Common myeloid progenitor, CD34-positive (primary cell): ENCODE data around the gene MIPOL1.

Experiments used
- CTCF ChIA-PET: fragments of 350-600 bp; sonication (Branson Sonifier 250); formaldehyde crosslinking; loops from one replicate; lab custom pipeline; 2021; ENCODE audit warnings: antibody characterized with exemption; lab: Charles Lee
- POLR2A ChIA-PET: fragments of 350-600 bp; sonication (Branson Sonifier 250); formaldehyde crosslinking; loops from one replicate; lab custom pipeline; 2021; ENCODE audit warnings: antibody characterized with exemption; lab: Charles Lee
- DNase-seq, 3 donors: peaks; one replicate each; pipeline versions ENCODE4 v3.0.0 to v3.0.0-alpha.2; 2013
- H3K27ac ChIP-seq, 2 experiments: 1 replicate in 1 of 2; 2 replicates in 1 of 2; pipeline ENCODE4 v1.7.0; 2013; ENCODE audit warnings: inconsistent platforms in 2 of 2, low read length in 2 of 2, mild to moderate bottlenecking in 2 of 2, low read depth in 1 of 2, moderate library complexity in 1 of 2; ENCODE audit not compliant: severe bottlenecking in 2 of 2, insufficient read depth in 1 of 2, poor library complexity in 1 of 2
- H3K27me3 ChIP-seq, 5 experiments: replicated peaks in 2 of 5; 1 replicate in 3 of 5; 2 replicates in 2 of 5; pipeline versions ENCODE4 v1.6.1 to v1.7.0; 2013; ENCODE audit warnings: low read length in 4 of 5, mild to moderate bottlenecking in 2 of 5, moderate library complexity in 2 of 5, inconsistent platforms in 1 of 5; ENCODE audit not compliant: insufficient read depth in 5 of 5, control insufficient read depth in 4 of 5
- H3K36me3 ChIP-seq, 4 experiments: 1 replicate in 2 of 4; 2 replicates in 2 of 4; pipeline versions ENCODE4 v1.6.1 to v1.7.0; 2013; ENCODE audit warnings: low read length in 3 of 4, control low read depth in 1 of 4, mild to moderate bottlenecking in 1 of 4; ENCODE audit not compliant: control insufficient read depth in 4 of 4, insufficient read depth in 4 of 4
- H3K4me1 ChIP-seq, 4 experiments: 1 replicate in 3 of 4; 2 replicates in 1 of 4; pipeline versions ENCODE4 v1.6.1 to v1.7.1; 2013; ENCODE audit warnings: low read length in 3 of 4, mild to moderate bottlenecking in 3 of 4, control low read depth in 1 of 4, inconsistent platforms in 1 of 4, moderate library complexity in 1 of 4; ENCODE audit not compliant: control insufficient read depth in 4 of 4, insufficient read depth in 4 of 4; ENCODE audit errors: control extremely low read depth in 1 of 4
- H3K4me3 ChIP-seq, 7 experiments: 1 replicate in 4 of 7; 2 replicates in 3 of 7; pipeline versions ENCODE4 v1.5.1 to v1.7.0; 2013; ENCODE audit warnings: mild to moderate bottlenecking in 7 of 7, low read length in 6 of 7, moderate library complexity in 6 of 7, inconsistent platforms in 2 of 7, low read depth in 2 of 7, control low read depth in 1 of 7; ENCODE audit not compliant: insufficient read depth in 4 of 7, control insufficient read depth in 1 of 7; ENCODE audit errors: extremely low read depth in 1 of 7
- H3K9me3 ChIP-seq, 5 experiments: 1 replicate in 4 of 5; 2 replicates in 1 of 5; pipeline versions ENCODE4 v1.6.1 to v1.7.1; 2013; ENCODE audit warnings: low read length in 4 of 5, mild to moderate bottlenecking in 2 of 5, inconsistent platforms in 1 of 5, low read depth in 1 of 5, moderate library complexity in 1 of 5; ENCODE audit not compliant: control insufficient read depth in 4 of 5, insufficient read depth in 2 of 5; ENCODE audit errors: control extremely low read depth in 1 of 5
- WGBS: methylation state at CpG from one replicate; pipeline ENCODE4 v1.1.5; 2013; ENCODE audit not compliant: insufficient coverage; 5-methylcytosine and 5-hydroxymethylcytosine counted together

MIPOL1 gene

DNA sequence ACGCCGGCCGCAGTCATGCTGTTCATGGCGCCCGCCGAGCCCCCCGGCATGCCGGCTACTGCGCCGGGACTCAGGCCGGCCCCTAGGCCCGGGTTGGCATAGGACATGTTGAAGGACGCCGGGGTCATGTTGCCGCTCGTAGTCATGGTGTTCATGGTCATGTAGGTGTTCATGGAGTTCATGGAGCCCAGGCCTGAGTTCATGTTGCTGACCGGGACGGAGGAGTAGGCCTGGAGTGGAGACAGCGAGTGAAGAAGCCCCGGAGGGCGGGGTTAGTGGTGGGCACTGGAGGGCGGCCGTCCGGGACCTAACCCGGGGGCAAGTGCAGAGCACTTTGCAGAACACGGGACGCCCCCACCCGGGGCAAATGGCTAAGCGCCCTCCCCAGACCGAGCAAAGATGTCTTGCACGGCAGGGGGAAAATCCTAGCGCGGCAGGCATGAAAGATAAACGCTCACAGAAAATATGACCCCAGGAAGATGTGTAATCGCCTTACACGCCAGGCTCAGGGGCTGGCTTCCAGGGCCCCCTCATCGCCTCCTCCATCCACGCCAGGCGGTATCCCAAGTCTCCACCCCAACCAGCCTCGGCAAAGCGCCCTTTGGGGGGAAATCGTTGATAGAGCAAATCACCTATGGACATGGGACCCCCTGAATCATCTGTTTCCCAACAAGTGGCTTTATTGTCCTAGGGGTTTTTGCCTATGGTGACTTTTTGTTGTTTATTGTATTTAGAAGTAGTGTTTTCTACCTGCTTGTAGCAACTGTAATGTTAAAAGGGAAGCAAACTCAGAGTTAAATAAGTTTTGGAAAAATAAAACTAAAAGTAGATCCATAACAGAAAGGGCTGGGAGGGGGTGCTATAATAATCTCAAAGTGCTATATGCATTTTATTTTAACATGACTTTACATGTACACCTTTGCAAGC is 395.0 kb downstream of the MIPOL1 start:
- ChIA-PET CTCF (interaction anchor here (1.2 to 1.7 kb wide), 2 partner anchors 8 to 346 kb away, joined by 4 to 7 read pairs; no protein-coding TSS in a partner anchor), POLR2A (no interaction called here)
- H3K4me3 ChIP-seq, result no peak overlapping the region
- no peaks in the 10 kb centered on the region for H3K36me3 ChIP-seq
- 9% methylated on average over 35 of the region's 42 CpGs for WGBS
- peaks cover 25 to 97% (median 50%) of the 10 kb centered on the region in 5 experiments for H3K27me3 ChIP-seq
- no peak overlapping the region for H3K27ac ChIP-seq
- DNase-seq, result peak in 1 of 3 donors; percentile 8
- peaks cover 0 to 27% (median 23%) of the 10 kb centered on the region in 4 experiments for H3K4me1 ChIP-seq
- peaks cover 0 to 4% (median 3%) of the 10 kb centered on the region in 5 experiments for H3K9me3 ChIP-seq

DNA sequence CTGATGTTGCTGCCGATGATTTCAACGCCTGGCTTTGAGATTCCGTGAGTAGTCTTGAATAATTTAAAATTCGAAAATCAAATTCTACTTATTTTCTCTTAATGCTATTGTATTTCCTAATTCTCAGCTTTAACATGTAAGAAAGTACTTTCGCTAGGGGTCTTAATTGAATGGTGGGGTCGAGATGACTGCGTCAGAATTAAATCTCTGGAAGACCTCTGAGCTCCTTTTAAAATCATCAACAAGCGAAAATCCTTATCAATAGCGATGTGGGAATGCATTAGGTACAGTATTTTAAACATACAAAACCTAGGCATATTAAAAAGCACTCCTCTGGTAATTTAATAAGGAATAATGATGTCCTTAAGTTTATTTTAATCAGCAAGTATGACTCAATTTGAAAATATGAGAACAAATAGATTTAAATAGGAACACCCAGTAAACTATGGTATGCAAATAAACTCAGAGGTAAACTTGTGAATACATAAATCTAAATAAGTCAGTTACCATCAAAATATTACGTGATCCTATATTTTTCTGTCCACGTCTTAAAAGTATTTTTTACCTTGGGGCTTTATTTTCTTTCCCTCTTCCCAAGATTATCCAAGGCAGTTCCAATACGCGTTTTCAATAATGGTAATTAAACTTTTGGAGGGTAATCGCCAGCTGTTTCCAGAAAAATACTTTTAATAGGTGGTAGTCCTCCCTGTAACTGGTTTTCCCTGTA is 395.9 kb downstream of the MIPOL1 start:
- CTCF ChIA-PET, result interaction anchor here (1.2 to 1.7 kb wide), 2 partner anchors 9 to 347 kb away, joined by 4 to 7 read pairs; no protein-coding TSS in a partner anchor
- peak in 1 of 3 donors; percentile 3 for DNase-seq
- H3K9me3 ChIP-seq, result peaks cover 0 to 7% (median 4%) of the 10 kb centered on the region in 5 experiments
- 0% methylated on average over 2 of the region's 14 CpGs for whole genome bisulfite sequencing
- H3K36me3 ChIP-seq, result no peaks in the 10 kb centered on the region
- H3K27me3 ChIP-seq, result peaks cover 23 to 97% (median 55%) of the 10 kb centered on the region in 5 experiments
- H3K4me1 ChIP-seq, result peaks cover 0 to 29% (median 25%) of the 10 kb centered on the region in 4 experiments
- H3K27ac ChIP-seq, result no peak overlapping the region
- H3K4me3 ChIP-seq, result peak overlapping the region in 2 of 7 experiments; percentile 63 to 69
- POLR2A ChIA-PET, result no interaction called here

DNA sequence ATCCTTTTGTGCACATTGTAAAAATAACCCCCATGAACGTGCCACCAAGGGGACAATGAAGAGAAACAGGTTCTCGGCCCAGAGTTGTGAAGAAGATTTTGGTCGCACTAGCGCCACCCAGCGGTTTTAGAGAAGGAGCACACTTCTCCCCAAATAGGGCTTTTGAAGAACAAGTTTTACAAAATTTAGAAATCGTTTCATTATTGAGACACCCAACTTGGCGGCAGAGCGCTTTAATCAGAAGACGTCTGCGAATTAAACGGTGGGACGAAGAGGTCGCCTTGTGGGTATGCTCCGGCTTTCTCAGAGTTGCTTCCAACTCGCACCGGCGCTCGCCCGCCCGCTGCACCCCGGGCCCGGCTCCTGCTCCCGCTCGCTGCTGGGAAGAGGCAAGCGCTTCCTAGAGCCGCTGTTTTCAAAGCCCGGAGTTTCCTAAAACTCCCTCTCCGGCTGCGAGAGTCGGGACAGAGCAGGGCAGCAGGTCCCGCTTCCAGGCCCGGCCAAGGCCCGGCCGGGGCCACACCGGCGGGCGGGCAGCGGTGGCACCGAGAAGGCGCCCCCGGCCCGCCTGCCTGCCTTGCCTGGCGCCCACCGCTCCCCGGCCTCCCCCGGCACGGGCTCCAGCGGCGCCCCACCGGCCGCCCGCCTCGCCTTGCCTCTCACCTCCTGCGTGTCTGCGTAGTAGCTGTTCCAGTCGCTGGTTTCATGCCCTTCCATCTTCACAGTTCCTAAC is 396.7 kb downstream of the MIPOL1 start:
- WGBS, result 1% methylated on average over 40 of the region's 56 CpGs
- ChIA-PET POLR2A (no interaction called here), CTCF (interaction anchor here (1.0 to 1.7 kb wide), 2 partner anchors 347 to 348 kb away, joined by 4 to 7 read pairs; no protein-coding TSS in a partner anchor)
- peaks cover 22 to 97% (median 53%) of the 10 kb centered on the region in 5 experiments for H3K27me3 ChIP-seq
- H3K27ac ChIP-seq, result no peak overlapping the region
- H3K4me1 ChIP-seq, result peaks cover 0 to 32% (median 28%) of the 10 kb centered on the region in 4 experiments
- no peaks in the 10 kb centered on the region for H3K36me3 ChIP-seq
- H3K4me3 ChIP-seq, result peak overlapping the region in 6 of 7 experiments; percentile 25 to 69 (median 48)
- peaks cover 0 to 9% (median 2%) of the 10 kb centered on the region in 5 experiments for H3K9me3 ChIP-seq
- DNase-seq, result peak; percentile 87 to 94 (median 90)

DNA sequence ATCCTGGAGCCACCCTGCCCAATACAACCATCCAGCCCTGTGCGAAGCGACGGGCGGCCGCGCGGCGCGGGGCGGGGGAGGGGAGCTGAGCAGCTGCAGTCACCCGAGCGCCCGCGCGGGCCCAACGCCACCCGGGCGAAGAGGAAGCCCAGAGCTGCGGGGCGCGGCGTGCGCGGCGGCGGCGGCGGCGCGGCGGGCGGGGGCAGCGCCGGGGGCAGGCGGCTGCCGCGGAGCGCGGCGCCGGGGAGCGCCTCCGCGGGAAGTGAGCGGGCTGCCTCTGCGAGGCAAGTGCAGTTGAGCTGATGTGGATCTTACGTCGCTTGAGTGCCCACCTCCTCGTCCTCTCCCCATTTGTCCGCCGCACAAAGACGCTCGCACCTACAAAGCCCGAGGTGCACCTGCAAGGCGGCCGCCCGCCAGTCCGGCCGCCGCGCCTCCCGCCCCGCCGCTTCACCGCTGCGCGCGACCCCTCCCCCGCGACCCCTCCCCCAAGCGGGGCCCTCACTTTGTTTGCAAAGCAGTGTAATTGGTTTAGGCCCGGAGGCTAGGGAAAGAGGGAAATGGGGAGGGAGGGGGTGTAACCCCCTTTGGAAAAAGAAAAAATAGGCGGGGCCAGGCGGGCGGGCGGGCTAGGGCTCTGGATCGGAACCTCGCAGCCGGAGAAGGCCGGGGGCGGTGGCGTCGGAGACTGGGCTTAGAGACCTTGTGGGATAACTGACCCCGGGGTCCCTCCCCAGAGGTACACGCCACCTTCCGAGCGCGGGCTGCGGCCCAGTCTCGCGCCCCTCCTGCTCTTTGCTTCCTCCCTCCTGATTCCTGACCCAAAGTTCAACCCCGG is 397.5 kb downstream of the MIPOL1 start, which contains the start of the genes FOXA1 and TTC6:
Gene FOXA1, minus strand, starts transcription at position 279 of the 838 bp plus-strand sequence. Its CDS starts 277 bp downstream, at position 2.
Gene TTC6, plus strand, starts transcription at position 659 of the 838 bp plus-strand sequence. CDS start 26,436 bp downstream, outside the sequence.
- H3K4me1 ChIP-seq, result peaks cover 0 to 40% (median 34%) of the 10 kb centered on the region in 4 experiments
- CTCF ChIA-PET, result interaction anchor here (1.0 kb wide), 1 partner anchor 349 kb away, joined by 4 read pairs; no protein-coding TSS in a partner anchor
- peaks cover 0 to 9% (median 2%) of the 10 kb centered on the region in 5 experiments for H3K9me3 ChIP-seq
- POLR2A ChIA-PET, result no interaction called here
- under 1% methylated on average over 52 of the region's 92 CpGs for WGBS
- H3K36me3 ChIP-seq, result no peaks in the 10 kb centered on the region
- peak within 1 kb of the TSS in 6 of 7 experiments; percentile 25 to 69 (median 48) for H3K4me3 ChIP-seq
- H3K27ac ChIP-seq, result no peak within 1 kb of the TSS
- peaks cover 20 to 100% (median 56%) of the 10 kb centered on the region in 5 experiments for H3K27me3 ChIP-seq
- DNase-seq, result peak in 2 of 3 donors; percentile 69 to 75

DNA sequence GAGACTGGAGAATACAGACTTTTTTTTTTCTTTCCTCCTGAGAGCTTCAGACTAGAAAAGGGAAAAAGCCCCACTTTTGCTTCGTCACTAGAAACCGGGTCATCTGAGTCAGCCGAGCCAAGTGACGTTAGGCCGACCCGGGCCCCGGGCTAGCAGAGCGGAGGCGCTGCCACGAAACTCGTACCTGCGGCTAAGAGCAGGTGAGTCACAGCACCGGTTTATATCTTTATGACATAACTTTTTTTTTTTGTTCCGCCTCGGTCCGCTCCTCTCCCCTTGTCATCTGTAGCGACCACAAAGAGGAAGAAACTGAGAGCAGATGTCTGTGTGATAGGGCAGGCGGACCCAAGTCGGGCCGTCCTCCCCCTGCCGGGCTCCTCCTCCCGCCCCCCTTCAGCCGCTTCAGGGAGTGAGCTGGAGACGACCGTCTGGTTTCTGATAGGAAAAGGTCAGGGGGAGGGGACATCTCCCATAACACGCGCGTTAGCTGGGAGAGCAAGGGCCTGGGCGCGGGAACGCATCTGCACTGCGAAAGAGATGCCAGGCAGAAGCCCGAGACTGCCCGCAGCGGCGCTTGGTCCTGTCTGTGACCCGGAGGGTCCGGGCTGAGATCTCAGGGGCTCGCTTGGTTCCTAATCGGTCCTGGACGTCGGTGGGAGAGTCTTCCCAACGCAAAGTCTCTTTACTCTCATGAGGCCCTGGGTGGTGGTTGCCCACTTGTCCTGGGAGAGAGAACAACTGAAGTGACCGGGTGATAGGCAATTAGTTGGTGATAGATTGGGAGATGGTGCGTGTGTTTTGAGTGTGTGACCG is 398.3 kb downstream of the MIPOL1 start:
- Histone ChIP-seq H3K27me3 (peaks cover 23 to 100% (median 53%) of the 10 kb centered on the region in 5 experiments), H3K27ac (no peak overlapping the region), H3K9me3 (peaks cover 0 to 10% (median 2%) of the 10 kb centered on the region in 5 experiments), H3K4me1 (peaks cover 0 to 40% (median 34%) of the 10 kb centered on the region in 4 experiments), H3K4me3 (peak overlapping the region in 5 of 7 experiments; percentile 2 to 69 (median 49)), H3K36me3 (no peaks in the 10 kb centered on the region)
- peak; percentile 90 to 96 (median 96) for DNase-seq
- POLR2A ChIA-PET, result no interaction called here
- WGBS, result 4% methylated on average over 22 of the region's 46 CpGs
- CTCF ChIA-PET, result no interaction called here
